Stimulated activated CD8-positive, alpha-beta memory T cell treated with anti-CD3 and anti-CD28 coated beads, Interleukin-15, amount 100 ng/mL, for 1 hour (primary cell): ENCODE data around the gene GSTT4.
"Not testable (repeated sequence)": the region's sequence is repeated elsewhere in the genome, so short reads cannot be mapped to it uniquely, and the experiment has no call there.

Experiments used
- DNase-seq: peaks from one replicate; pipeline ENCODE4 v3.0.0-alpha.2; 2020; ENCODE audit warnings: low read depth

Gene GSTT4

GRCh38 chr22:23986538-23987178 lies 18.6 kb downstream of the GSTT4 start:
- not testable (repeated sequence) for DNase-seq

- not testable (repeated sequence) for DNase-seq
Observed at GRCh38 chr22:23986089-23986488, 19.2 kb downstream of the GSTT4 start.

- DNase-seq, result no peak
Observed at GRCh38 chr22:23984430-23984829, 20.8 kb downstream of the GSTT4 start.

GRCh38 chr22:23980567-23980966 lies 24.7 kb downstream of the GSTT4 start:
- not testable (repeated sequence) for DNase-seq

- DNase-seq, result not testable (repeated sequence)
Observed at GRCh38 chr22:23979557-23980240, 25.6 kb downstream of the GSTT4 start, which contains the start of gene GSTT2. Gene GSTT2 (plus strand): TSS chr22:23980134.

GRCh38 chr22:23977304-23977703 lies 27.9 kb downstream of the GSTT4 start:
- not testable (repeated sequence) for DNase-seq

GRCh38 chr22:23974836-23975352 lies 30.4 kb downstream of the GSTT4 start:
- not testable (repeated sequence) for DNase-seq

GRCh38 chr22:23974345-23974744 lies 30.9 kb downstream of the GSTT4 start, which contains the start of gene DDT:
Gene DDT (minus strand): TSS chr22:23974441. CDS start chr22:23974414, 27 bp downstream.
- not testable (repeated sequence) for DNase-seq

- DNase-seq, result not testable (repeated sequence)
Observed at GRCh38 chr22:23971927-23972326, 33.3 kb downstream of the GSTT4 start.

GRCh38 chr22:23970816-23971486 lies 34.3 kb downstream of the GSTT4 start:
- no peak for DNase-seq

- no peak for DNase-seq
Observed at GRCh38 chr22:23970201-23970641, 35.0 kb downstream of the GSTT4 start.

GRCh38 chr22:23969071-23969470 lies 36.2 kb downstream of the GSTT4 start:
- no peak for DNase-seq

- not testable (repeated sequence) for DNase-seq
Observed at GRCh38 chr22:23966568-23966967, 38.7 kb downstream of the GSTT4 start, which contains the start of gene DDTL. Gene DDTL (plus strand): TSS chr22:23966888. CDS start chr22:23966915, 27 bp downstream.

GRCh38 chr22:23966094-23966493 lies 39.2 kb downstream of the GSTT4 start:
- not testable (repeated sequence) for DNase-seq

GRCh38 chr22:23961084-23961771 lies 44.0 kb downstream of the GSTT4 start, which contains the start of gene GSTT2B:
Gene GSTT2B (minus strand): TSS chr22:23961195. CDS start chr22:23961131, 64 bp downstream.
- not testable (repeated sequence) for DNase-seq

GRCh38 chr22:23956301-23956900 lies 48.9 kb downstream of the GSTT4 start:
- peak; percentile 78 for DNase-seq

GRCh38 chr22:23955886-23956285 lies 49.4 kb downstream of the GSTT4 start:
- not testable (repeated sequence) for DNase-seq

GRCh38 chr22:23954991-23955305 lies 50.3 kb downstream of the GSTT4 start:
- not testable (repeated sequence) for DNase-seq

GRCh38 chr22:23954193-23954990 lies 50.9 kb downstream of the GSTT4 start:
- not testable (repeated sequence) for DNase-seq

GRCh38 chr22:23953485-23953884 lies 51.8 kb downstream of the GSTT4 start:
- DNase-seq, result not testable (repeated sequence)
